NB4 (cell line): ENCODE data around the gene DCLRE1B.

Experiments
- CTCF ChIP-seq: IDR thresholded peaks from one replicate; pipeline ENCODE4 v1.5.1; 2012; ENCODE audit warnings: low read depth, low read length
- POLR2A ChIP-seq: IDR thresholded peaks from 2 replicates; pipeline ENCODE4 v1.6.1; 2011; ENCODE audit warnings: mild to moderate bottlenecking; ENCODE audit not compliant: insufficient read length; ENCODE audit errors: extremely low read depth

GRCh38 chr1:113887402-113888175 is 17.5 kb upstream of the DCLRE1B start, which contains the start of gene BCL2L15:
- TF ChIP-seq CTCF (no peak), POLR2A (no peak)
